GM18867 (cell line): ENCODE data around the gene LSG1.
A peak's percentile ranks its signal among the peaks of the same experiment; 100 is the strongest.

ENCODE experiments used
- ATAC-seq: cut with Tn5 transposase; IDR thresholded peaks from one replicate; pipeline ENCODE4 v1.9.1; 2021; ENCODE audit warnings: mild to moderate bottlenecking, moderate library complexity; ENCODE audit not compliant: unreplicated experiment

The LSG1 gene

GRCh38 chr3:194671900-194672808 lies at the start of gene LSG1:
TSS of gene LSG1 (minus strand) at chr3:194672191. CDS start at chr3:194672162, 29 bp downstream.
- ATAC-seq: peak; percentile 83

GRCh38 chr3:194720048-194720447 lies 48.1 kb upstream of the LSG1 start:
- ATAC-seq: no peak

- no peak for ATAC-seq
These were observed 46.1 kb upstream of the LSG1 start for GRCh38 chr3:194718079-194718478.

GRCh38 chr3:194715022-194715800 lies 43.2 kb upstream of the LSG1 start:
- no peak for ATAC-seq

GRCh38 chr3:194714564-194714963 lies 42.6 kb upstream of the LSG1 start:
- ATAC-seq: no peak

GRCh38 chr3:194714137-194714455 lies 42.1 kb upstream of the LSG1 start:
- no peak for ATAC-seq

- ATAC-seq: no peak
These were observed 41.5 kb upstream of the LSG1 start for GRCh38 chr3:194713299-194714136.

GRCh38 chr3:194711913-194712312 lies 39.9 kb upstream of the LSG1 start:
- ATAC-seq: no peak

- no peak for ATAC-seq
These were observed 39.3 kb upstream of the LSG1 start for GRCh38 chr3:194711286-194711685.

- ATAC-seq: no peak
These were observed 35.2 kb upstream of the LSG1 start for GRCh38 chr3:194707147-194707540.

- ATAC-seq: no peak
These were observed 33.8 kb upstream of the LSG1 start for GRCh38 chr3:194705761-194706160.

GRCh38 chr3:194705227-194705626 lies 33.2 kb upstream of the LSG1 start:
- ATAC-seq: no peak

- no peak for ATAC-seq
These were observed 30.6 kb upstream of the LSG1 start for GRCh38 chr3:194702545-194702944.

- no peak for ATAC-seq
These were observed 24.7 kb upstream of the LSG1 start for GRCh38 chr3:194696702-194697101.

GRCh38 chr3:194691481-194692283 lies 19.7 kb upstream of the LSG1 start:
- ATAC-seq: peak; percentile 71

- no peak for ATAC-seq
These were observed 18.7 kb upstream of the LSG1 start for GRCh38 chr3:194690501-194691372.

- ATAC-seq: no peak
These were observed 17.5 kb upstream of the LSG1 start for GRCh38 chr3:194689493-194689944.

GRCh38 chr3:194688946-194689345 lies 17.0 kb upstream of the LSG1 start:
- ATAC-seq: no peak

GRCh38 chr3:194688200-194688740 lies 16.3 kb upstream of the LSG1 start:
- ATAC-seq: peak; percentile 21
